ENCODE measurements around the gene AIPL1.

The AIPL1 gene

DNA sequence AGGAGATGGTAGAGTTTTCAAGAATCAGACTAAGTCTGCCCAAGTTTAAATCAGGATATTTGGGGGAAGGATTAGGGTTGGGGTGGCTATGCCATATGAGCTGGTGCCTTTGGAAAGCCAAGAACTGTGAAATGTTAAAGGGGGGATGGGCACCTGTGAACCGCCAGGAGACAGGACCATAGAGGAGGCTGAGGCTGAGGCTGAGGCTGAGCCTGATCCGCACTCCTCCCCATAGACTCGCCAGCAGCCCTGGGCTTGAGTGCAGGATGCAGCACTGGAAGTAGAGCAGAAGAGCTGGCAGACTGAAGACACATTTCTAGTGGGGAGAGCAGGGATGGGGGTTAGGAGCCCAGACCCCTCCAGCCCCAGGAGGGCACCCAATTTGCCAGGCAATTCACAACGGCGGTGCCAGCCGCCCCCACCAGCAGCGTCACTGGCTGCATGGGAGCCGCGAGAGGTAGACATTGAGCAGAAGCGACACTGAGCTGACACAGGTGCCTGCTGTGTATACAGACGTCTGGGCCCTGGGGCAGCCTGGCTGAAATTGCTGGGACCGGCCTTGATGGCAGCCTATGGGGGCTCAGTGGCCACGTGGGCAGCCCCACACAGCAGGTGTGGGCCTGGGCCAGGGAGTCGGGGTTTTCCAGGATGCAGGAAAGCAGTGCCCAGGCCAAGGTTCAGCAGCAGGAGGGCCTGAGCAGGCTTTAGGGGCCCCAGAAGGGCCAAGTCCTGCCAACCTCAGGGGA is 18.5 kb upstream of the AIPL1 start:
- H3K4me3 ChIP-seq (ENCODE audit: low read length): no peak overlapping the region
- no peak for DNase-seq (ENCODE audit: low read depth, low spot score)

DNA sequence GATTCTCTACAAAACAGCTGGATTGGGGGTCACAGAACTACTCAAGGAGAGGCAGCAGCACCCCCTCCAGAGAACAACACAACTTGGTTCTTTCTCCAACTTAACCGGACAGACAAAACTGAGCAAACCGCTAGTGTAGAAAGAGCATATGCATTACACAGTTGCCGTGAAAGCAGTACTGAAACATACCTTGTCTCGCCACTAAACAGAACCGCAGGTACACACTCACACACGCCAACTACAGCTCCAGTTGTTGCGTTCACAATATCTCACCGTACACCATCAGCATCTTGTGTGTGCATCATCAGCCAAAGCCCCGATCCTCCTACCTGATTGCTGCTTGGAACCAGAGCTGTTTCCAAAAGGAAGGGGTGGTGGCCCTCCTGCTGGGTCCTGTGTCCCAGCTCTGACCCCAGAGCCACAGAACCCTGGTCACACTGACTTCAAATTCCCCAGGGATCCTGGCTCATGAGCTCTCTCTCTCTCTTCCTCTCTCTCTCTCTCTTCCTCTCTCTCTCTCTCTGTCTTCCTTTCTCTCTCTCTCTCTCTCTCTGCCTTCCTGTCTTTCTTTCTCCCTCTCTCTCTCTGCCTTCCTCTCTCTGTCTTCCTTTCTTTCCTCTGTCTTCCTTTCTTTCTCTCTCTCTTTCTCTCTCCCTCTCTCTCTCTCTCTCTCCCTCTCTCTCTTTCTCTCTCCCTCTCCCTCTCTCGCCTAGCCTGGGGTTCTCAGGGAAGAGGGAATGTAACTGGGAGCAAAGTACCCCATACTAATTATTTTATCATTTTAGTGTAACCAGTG is 17.7 kb upstream of the AIPL1 start:
- no peak overlapping the region for H3K4me3 ChIP-seq (ENCODE audit: low read length)
- no peak for DNase-seq (ENCODE audit: low read depth, low spot score)

DNA sequence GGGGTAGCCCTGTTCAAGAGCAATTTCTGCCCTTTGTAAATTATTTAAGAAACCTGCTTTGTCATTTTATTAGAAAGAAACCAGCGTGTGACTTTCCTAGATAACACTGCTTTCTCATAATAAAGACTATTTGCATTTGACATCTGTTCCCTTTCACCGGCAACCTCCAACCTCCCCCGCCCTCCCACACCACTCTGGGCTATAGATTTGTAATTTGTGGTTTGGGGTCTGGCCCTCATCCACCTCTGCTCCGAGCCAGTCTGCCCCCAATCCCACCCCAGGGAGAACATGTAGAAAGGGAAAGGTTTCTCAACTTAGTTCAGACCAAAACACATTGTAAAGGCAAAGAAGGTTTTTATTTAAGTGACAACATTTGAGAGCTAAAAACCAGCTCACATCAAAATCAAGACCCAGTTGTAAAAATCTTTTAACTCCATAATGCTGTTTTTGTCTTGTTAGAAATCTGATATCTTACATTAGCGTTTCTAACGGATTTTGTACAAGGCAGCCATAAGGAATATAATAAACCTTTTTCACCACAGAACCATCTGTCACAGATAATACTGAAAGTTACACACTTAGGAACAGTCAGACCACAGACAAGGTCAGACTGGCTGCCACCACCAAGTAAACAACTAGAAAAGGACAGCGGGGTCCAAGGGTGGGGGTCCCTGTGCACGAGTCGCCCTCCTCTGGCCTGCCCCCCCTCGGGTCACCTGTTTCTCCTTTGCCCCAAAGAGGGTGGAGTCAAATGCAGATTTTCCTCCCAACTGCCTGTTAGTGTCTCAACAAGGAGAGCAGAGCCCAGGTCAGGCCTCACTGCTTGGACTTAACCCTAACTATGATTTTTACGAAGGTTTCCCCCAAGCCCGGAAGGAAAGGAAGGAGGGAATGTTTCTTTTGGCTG is 16.3 kb upstream of the AIPL1 start:
- H3K4me3 ChIP-seq (ENCODE audit: low read length): no peak overlapping the region
- no peak for DNase-seq (ENCODE audit: low read depth, low spot score)

DNA sequence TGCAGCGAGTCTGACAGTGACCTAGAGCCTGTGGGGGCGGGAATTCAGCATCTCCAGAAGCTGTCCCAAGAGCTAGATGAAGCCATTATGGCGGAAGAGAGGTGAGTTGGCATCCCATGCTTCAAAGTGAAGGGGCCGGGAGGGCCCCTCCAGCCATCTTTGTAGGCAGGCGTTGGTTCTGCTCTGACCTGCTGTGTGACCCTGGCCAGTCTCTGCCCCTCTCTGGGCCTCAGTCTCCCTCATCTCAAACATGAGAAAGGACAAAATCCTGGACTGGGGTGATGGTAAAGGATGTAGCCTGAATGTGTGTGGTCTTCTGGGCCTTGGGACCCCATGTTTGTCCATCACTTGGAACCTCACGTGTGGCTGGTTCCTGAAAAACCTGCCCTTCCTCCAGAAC is 14.4 kb upstream of the AIPL1 start:
- no peak for DNase-seq (ENCODE audit: low read depth, low spot score)
- no peak overlapping the region for H3K4me3 ChIP-seq (ENCODE audit: low read length)

DNA sequence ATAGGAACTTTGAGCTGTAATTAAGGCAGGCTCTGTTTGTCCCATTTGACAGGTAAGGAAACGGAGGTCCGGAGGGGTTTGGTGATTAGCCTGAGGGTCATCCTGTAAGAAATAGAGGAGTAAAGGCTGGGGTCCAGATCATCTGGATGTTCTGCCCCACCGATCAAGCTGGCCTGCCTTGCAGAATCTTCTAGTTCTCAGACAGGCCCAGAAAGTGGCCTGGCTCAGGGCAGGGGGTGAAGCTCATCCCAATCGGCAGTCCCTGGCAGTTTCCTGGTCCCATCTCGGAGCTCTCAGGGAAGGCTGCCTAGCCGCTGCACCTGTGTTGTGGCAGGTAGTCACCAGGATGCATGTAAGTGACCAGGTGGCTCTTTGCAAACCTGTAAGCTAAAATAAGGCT is 13.6 kb upstream of the AIPL1 start:
- no peak for DNase-seq (ENCODE audit: low read depth, low spot score)

DNA sequence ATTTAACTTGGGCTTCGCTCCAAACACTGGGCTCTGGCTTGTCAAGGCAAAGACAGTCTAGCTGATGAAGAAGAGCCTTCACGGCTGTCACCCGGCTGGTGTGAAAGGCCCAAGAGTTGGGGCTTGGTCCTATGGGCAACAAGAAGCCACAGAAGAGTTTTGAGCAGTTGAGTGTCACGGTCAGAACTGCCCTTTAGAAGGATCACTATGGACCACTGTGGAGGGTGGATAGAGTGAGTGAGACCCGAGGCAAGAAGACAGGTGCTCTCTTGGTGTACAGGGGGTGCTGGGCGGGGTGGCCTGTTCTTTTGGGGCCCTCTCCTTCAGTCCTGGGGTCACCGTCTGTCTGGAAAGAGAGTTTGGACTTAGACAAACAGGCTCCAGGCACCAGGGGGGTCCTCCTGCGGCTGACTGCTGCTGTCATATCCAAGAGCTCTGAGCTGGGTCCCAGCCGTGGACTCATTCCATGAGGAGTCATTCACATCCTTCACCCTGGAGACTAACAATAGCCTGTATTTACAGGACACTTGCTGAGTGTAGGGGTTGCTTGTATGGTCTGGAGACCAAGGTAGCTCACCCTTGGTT is 11.7 kb upstream of the AIPL1 start:
- H3K4me3 ChIP-seq (ENCODE audit: low read length): no peak overlapping the region
- DNase-seq (ENCODE audit: low read depth, low spot score): no peak

More for the DNA sequence above, 13.6 kb upstream of the AIPL1 start:
- no peak overlapping the region for H3K4me3 ChIP-seq (ENCODE audit: low read length)

DNA sequence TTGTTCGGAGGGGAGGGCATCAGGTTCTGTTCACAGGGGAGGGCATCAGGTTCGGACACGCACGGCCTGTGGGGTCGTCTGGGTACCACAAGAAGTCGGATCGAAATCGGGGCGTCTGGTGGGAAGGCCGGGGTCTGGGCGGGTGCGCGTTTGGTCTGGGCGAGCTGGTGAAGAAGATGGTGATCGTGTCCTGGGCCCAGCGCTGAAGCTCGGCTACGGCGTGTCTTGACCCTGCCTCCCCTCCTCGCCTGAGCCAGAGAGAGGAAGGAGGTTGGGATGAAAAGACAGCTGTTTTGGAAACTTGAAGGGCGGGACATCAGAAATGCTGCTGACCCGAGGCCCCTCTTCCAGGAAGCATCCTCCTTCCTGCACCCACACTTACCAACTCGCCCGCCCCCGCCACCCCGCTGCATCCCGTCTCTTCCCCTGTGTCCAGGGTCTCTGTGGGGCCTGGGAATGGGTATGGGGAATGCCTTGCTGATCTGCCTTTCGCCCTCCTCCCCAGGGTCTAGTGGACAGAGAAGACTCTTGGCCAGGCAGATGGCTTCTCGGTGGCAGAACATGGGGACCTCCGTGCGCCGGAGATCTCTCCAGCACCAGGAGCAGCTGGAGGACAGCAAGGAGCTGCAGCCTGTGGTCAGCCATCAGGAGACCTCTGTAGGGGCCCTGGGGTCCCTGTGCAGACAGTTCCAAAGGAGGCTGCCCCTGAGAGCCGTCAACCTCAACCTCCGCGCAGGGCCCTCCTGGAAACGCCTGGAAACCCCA is 9.8 kb upstream of the AIPL1 start:
- DNase-seq (ENCODE audit: low read depth, low spot score): no peak
- peak overlapping the region; percentile 66 for H3K4me3 ChIP-seq (ENCODE audit: low read length)

DNA sequence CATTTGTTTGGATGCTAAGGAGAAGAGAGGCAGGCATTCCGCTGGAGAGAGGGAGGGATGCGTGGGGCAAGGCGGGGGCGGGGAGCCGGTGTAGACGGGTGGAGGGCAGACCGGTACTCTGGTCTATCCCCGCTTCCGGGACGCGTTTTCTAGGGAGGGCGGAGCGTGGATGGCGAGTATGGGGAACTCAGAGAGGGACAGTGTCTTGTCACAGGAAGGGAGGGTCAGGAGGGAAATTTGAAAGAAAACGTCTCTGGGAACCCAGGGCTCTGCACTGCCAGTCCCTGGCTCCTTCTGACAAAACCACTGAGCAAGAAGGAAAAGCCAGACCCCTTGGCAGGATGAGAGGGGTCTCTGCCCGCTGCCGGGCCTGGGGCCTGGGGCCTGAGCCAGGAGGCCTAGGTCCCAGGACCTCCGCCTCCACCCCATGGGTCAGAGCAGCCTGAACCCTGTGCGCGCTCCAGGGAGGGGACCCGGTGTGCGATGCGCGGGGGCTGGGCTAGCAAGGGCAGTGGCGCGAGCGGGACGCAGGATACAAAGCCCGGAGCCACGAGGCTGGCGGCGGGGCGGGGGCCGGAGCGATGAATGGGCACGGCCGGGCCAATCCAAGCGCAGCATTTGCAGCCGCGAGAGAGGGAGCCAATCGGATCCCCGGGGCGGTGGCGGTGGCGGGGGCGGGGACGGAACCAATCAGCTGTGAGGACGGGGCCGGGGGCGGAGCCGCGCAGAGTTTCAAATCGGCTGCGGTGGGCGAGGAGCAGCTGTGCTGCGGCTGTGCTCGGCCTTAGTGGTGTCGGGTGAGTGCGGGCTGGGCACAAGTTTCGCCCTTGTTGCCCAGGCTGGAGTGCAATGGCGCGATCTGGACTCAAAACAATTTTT is 9.0 kb upstream of the AIPL1 start, which contains the start of gene PIMREG:
Gene PIMREG (plus strand): TSS at position 764 of the 879 bp plus-strand sequence. CDS start 656 bp downstream, outside the sequence.
- peak; percentile 83 for DNase-seq (ENCODE audit: low read depth, low spot score)
- peak within 1 kb of the TSS; percentile 66 for H3K4me3 ChIP-seq (ENCODE audit: low read length)

DNA sequence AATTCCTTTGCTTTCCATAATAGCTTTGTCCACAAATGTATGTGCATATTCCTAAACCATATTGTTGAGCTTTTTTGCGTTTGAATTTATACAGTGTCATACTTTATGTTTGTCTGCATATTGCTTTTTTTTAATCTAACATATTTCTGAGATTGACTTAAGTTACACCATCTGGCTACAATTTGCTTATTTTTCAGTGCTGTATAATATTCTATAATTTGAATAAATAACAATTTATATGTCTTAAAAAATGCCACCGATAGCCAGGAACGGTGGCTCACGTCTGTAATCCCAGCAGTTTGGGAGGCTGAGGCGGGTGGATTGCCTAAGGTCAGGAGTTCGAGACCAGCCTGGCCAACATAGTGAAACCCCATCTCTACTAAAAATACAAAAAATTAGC is 7.9 kb upstream of the AIPL1 start:
- DNase-seq (ENCODE audit: low read depth, low spot score): no peak

DNA sequence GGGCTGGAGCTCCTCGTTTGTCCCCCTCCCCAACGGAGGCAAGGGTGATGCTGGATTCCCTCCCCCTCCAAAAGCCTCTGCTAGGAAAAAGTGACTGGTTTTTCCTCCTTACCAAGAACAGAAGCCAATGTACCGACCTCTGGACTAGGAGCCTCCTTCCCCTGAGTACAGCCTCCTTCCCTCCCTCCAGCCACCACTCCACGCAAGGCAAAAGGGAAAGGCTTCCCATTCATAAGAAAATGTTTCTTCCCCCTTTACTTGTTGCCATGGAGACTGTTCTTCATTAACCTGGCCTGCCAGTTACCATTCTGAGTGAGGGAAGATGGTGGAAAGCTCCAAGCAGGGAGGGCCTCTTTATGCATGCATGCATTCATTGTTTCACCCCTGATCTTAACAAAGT is 5.0 kb upstream of the AIPL1 start:
- H3K4me3 ChIP-seq (ENCODE audit: low read length): no peak overlapping the region
- no peak for DNase-seq (ENCODE audit: low read depth, low spot score)

More for the DNA sequence above, 7.9 kb upstream of the AIPL1 start:
- no peak overlapping the region for H3K4me3 ChIP-seq (ENCODE audit: low read length)

DNA sequence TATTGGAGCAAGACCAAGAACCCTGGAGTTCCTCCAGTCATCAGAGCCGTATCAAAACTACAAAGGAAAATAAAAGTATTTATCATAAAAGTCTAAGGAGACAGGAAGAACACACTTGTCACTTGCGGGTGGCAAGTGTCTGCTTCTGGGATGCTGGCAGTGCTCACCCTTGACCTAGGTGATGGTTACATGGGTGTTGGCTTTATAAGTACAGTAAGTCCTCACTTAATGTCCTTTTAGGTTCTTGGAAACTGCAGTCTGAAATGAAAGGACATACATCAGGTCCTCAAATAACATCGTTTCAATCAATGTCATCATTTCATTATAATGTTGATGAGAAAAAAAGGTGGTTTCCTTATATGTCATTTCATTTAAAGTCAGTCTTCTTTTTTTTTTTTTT is 3.0 kb upstream of the AIPL1 start:
- DNase-seq (ENCODE audit: low read depth, low spot score): no peak
- H3K4me3 ChIP-seq (ENCODE audit: low read length): no peak overlapping the region

DNA sequence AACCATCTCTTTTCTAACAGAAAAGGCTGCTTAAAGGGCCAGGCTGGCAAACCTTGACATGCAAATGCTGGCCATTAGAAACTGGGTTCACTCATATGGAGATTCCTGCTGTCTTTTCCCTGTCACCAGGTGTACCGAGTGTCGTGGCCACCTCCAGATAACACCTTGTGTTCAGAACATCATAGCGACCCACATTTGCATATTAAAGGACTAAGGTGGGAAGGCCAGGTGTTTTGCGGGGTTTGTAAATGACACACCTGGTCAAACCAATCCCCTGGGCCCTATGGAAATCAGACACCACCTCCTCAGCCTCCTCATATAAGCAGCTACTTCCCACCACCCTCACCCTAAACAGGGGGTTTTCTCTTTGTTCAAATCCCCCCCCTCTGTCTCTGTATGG is 2.5 kb upstream of the AIPL1 start:
- no peak for DNase-seq (ENCODE audit: low read depth, low spot score)
- H3K4me3 ChIP-seq (ENCODE audit: low read length): no peak overlapping the region

DNA sequence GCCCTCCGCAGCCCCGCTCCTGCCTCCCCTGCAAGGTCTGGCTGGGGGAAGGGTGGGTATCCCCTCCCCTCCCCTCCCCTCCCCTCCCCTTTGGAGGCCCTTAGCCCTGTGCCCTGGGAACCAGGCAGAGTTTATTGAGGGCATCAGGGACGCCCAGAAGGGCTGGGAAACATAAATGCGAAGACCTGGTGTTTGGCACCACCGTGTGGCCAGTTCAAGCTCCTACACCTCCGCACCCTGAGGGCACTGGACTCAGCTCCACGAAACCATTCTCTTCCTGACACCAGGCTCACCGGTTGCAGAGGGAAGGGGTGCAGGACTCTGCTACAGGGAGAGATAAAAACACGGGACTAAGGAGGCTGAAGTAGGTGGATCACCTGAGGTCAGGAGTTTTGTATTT is 1.0 kb upstream of the AIPL1 start:
- DNase-seq (ENCODE audit: low read depth, low spot score): peak; percentile 46

DNA sequence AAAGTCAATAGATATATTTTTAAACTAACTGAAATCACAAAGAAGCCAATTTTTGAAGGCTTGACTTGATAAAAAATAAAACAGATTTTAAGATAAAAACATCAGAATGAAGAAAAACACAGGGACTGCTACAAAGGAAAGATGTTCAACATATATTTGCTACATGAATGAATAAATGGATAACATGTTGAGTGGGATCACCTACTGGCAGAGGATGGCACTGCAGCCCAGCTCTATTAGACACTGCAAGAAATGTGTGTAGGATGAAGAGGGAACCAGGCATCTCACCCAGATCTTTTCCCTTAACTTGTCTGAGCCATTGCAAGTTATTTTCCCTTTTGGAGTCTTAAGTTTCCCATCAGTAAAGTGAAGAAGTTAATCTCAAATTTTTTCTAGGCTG is 4.2 kb downstream of the AIPL1 start:
- no peak overlapping the region for H3K4me3 ChIP-seq (ENCODE audit: low read length)
- DNase-seq (ENCODE audit: low read depth, low spot score): no peak

More for the DNA sequence above, 1.0 kb upstream of the AIPL1 start:
- H3K4me3 ChIP-seq (ENCODE audit: low read length): no peak overlapping the region

DNA sequence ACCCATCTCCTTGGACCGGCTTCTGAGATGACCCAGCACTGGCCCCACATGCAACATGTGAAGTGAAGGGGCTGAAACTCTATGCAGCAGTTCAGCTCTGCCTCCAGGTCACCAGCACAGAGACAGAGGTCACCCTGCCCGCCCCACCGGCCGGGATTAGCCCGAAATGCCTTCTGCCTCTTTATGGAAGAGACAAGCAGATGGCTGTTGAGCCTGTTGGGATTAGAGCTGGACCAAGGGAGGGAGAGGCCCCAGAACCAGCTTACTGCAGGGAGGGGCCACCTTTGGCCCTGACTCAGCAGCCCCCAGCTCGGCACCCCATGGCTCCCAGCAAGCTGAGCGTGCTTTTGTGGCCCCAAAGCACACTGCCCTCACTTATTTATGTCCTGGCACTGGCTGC is 5.7 kb downstream of the AIPL1 start:
- H3K4me3 ChIP-seq (ENCODE audit: low read length): no peak overlapping the region
- DNase-seq (ENCODE audit: low read depth, low spot score): no peak

DNA sequence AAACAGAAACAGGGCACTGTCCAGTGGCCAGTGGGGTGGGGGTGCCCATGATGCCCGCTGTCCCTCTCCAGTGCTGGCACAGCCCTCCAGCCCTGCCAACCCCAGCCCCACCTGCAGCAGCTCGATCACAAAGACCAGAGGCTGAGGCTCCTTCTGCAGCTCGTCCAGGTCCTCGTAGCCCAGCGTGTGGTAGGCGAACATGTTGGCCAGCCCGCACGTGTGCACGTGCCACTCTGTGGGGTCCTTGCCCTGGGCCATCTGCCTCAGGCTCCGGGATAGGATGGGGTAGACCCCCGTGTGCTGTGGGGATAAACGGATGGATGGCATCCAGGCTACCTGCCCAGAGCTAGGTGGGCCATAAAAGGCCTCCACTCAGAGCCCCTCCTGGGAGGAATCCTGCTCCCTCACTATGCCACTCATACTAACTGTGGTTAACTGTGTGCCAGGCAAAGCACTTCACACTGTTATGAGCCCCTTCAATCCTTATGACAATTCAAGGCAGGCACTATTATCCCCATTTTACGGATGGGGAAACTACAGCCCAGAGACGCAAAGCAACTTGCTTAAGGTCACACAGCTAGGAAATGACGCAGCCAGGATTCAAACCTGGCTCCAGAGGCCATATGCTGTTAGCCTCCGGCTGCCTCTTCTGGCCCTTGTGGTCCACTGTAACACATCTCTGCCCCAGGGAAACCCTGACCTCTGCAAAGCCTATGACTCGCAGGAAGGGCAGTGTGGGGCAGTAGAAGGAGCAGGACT is 6.5 kb downstream of the AIPL1 start:
- no peak overlapping the region for H3K4me3 ChIP-seq (ENCODE audit: low read length)
- DNase-seq (ENCODE audit: low read depth, low spot score): no peak

DNA sequence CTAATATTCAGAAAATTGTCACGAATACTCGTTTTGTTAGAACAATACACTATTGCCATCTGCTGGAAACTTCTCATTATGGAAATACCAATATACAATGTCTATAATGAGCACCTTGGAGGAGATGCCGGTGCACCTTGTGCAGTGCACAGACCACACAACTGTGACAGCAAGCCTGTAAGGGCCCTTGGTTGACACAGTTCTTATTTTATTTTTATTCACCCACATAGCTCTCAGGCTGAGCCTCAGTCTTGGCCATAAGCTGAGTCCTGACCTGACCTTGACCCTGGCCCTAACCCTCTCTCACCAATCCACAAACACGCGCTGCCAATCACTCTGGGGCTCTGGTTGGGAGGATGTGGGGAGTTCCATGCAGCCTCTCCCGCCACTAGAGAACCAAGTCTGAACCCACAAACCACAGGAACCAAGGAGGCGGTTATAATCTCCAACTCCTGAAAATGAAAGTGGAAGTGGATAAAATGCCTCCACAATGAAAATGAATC is 7.6 kb downstream of the AIPL1 start:
- H3K4me3 ChIP-seq (ENCODE audit: low read length): no peak overlapping the region
- DNase-seq (ENCODE audit: low read depth, low spot score): peak; percentile 84

Measured in Jurkat, Clone E6-1 (cell line).